ENCODE data around the gene ST14. TPM values are rescaled to one million over a fixed set of nuclear protein-coding genes. Genes with fewer than 3 reads are reported as not detected.

The ST14 gene
- total and polyA plus RNA-seq, 2 donors (not counting 1 experiment from before 2014, with no cell fraction given) = under 0.01 TPM; not detected in 1

DNA sequence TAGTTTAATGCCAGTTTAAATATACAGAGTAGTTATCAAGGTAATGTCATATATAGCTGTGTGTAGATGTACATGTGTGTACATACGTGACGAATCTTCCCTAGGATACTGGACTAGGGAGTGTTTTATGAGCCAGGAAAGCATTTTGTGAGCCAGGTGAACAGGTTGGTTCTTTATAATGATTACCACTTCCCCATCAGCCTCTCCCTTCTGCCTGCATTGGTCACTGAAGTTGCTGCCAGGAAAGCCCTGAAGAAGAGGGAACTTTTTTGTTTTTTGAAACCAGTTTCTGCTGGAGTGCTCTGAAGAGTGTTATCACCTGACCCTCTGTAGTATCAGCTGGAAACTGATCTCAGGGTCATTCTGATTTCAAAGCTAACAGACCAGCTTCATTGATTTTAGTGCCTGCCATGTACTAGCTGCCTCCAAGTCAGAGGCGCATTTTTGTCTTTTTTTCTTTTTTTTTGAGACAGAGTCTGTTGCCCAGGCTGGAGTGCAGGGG lies 14.2 kb upstream of the ST14 start:
- H3K4me1 ChIP-seq (ENCODE audit: control insufficient read depth, extremely low read depth, insufficient read depth, low read length) = peaks cover 2% of the 10 kb centered on the region
- no peak for DNase-seq (ENCODE audit: low read depth in 2 of 2)
- no peaks in the 10 kb centered on the region for H3K27me3 ChIP-seq (ENCODE audit: control insufficient read depth, insufficient read depth, low read length)
- peaks cover 12% of the 10 kb centered on the region for H3K36me3 ChIP-seq (ENCODE audit: control insufficient read depth, insufficient read depth, low read length)
- no peak overlapping the region for H3K27ac ChIP-seq (ENCODE audit: insufficient read depth, low read length)
- H3K4me2 ChIP-seq (ENCODE audit: extremely low read depth, insufficient read depth, low read length) = no peak overlapping the region
- H4K20me1 ChIP-seq (ENCODE audit: control insufficient read depth, extremely low read depth, insufficient read depth, low read length) = no peaks in the 10 kb centered on the region
- no peak overlapping the region for H3K9ac ChIP-seq (ENCODE audit: insufficient read depth, low read length)
- H3K9me3 ChIP-seq (ENCODE audit: control insufficient read depth, insufficient read depth, low read depth, low read length) = no peaks in the 10 kb centered on the region
- H3K79me2 ChIP-seq (ENCODE audit: control insufficient read depth, insufficient read depth, low read length) = no peaks in the 10 kb centered on the region
- H2AFZ ChIP-seq (ENCODE audit: low read length) = no peak overlapping the region
- no peak overlapping the region for H3K4me3 ChIP-seq (replicated peaks in 1 of 4; ENCODE audit: control extremely low read depth in 1 of 4, insufficient read depth in 1 of 4, low read depth in 3 of 4, low read length in 4 of 4)
- TF ChIP-seq EZH2 (IDR thresholded peaks at IDR 0.05; ENCODE audit: low read length, missing control alignments) = no peak
- TF ChIP-seq, protein P1, sequence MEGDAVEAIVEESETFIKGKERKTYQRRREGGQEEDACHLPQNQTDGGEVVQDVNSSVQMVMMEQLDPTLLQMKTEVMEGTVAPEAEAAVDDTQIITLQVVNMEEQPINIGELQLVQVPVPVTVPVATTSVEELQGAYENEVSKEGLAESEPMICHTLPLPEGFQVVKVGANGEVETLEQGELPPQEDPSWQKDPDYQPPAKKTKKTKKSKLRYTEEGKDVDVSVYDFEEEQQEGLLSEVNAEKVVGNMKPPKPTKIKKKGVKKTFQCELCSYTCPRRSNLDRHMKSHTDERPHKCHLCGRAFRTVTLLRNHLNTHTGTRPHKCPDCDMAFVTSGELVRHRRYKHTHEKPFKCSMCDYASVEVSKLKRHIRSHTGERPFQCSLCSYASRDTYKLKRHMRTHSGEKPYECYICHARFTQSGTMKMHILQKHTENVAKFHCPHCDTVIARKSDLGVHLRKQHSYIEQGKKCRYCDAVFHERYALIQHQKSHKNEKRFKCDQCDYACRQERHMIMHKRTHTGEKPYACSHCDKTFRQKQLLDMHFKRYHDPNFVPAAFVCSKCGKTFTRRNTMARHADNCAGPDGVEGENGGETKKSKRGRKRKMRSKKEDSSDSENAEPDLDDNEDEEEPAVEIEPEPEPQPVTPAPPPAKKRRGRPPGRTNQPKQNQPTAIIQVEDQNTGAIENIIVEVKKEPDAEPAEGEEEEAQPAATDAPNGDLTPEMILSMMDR (conservative IDR thresholded peaks at IDR 0.05 in 1 of 2, IDR thresholded peaks at IDR 0.05 in 1 of 2; ENCODE audit: low read depth in 1 of 2, low read length in 2 of 2) = no peak

GRCh38 chr11:130145975-130146776 lies 13.4 kb upstream of the ST14 start:
- peak in 1 of 2 donors; percentile 23 for DNase-seq (ENCODE audit: low read depth in 2 of 2)
- Histone ChIP-seq H3K27ac (ENCODE audit: insufficient read depth, low read length) (no peak overlapping the region), H3K4me1 (ENCODE audit: control insufficient read depth, extremely low read depth, insufficient read depth, low read length) (peaks cover 2% of the 10 kb centered on the region), H3K9me3 (ENCODE audit: control insufficient read depth, insufficient read depth, low read depth, low read length) (no peaks in the 10 kb centered on the region), H3K27me3 (ENCODE audit: control insufficient read depth, insufficient read depth, low read length) (no peaks in the 10 kb centered on the region), H3K9ac (ENCODE audit: insufficient read depth, low read length) (no peak overlapping the region), H3K36me3 (ENCODE audit: control insufficient read depth, insufficient read depth, low read length) (peaks cover 11% of the 10 kb centered on the region), H3K4me3 (replicated peaks in 1 of 4; ENCODE audit: control extremely low read depth in 1 of 4, insufficient read depth in 1 of 4, low read depth in 3 of 4, low read length in 4 of 4) (no peak overlapping the region), H3K4me2 (ENCODE audit: extremely low read depth, insufficient read depth, low read length) (no peak overlapping the region), H4K20me1 (ENCODE audit: control insufficient read depth, extremely low read depth, insufficient read depth, low read length) (no peaks in the 10 kb centered on the region), H2AFZ (ENCODE audit: low read length) (no peak overlapping the region), H3K79me2 (ENCODE audit: control insufficient read depth, insufficient read depth, low read length) (no peaks in the 10 kb centered on the region)
- TF ChIP-seq, protein P1 (conservative IDR thresholded peaks at IDR 0.05 in 1 of 2, IDR thresholded peaks at IDR 0.05 in 1 of 2; ENCODE audit: low read depth in 1 of 2, low read length in 2 of 2) = peak in 1 of 2 donors; percentile 24
- TF ChIP-seq EZH2 (IDR thresholded peaks at IDR 0.05; ENCODE audit: low read length, missing control alignments) = no peak

DNA sequence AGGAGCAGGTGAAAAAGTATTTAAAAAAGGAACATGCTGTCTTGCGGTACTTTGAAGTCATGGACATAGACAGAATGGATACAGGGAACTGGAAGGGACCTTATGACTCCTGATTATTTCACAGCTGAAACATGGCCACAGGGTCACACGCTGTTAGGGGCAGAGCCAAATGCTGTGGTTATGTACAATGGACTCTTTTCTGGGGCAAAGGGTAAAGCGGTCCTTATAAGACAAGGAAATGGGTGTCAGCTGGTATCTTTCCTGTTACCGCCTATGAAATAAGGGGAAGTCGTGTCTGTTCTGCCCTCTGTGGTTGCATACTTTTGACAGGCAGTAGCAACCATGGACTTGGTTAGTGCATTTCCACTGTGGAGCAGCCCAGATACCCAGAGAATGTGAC lies 12.8 kb upstream of the ST14 start:
- DNase-seq (ENCODE audit: low read depth in 2 of 2) = peak in 1 of 2 donors; percentile 29
- Histone ChIP-seq H3K9me3 (ENCODE audit: control insufficient read depth, insufficient read depth, low read depth, low read length) (no peaks in the 10 kb centered on the region), H2AFZ (ENCODE audit: low read length) (no peak overlapping the region), H3K4me2 (ENCODE audit: extremely low read depth, insufficient read depth, low read length) (no peak overlapping the region), H4K20me1 (ENCODE audit: control insufficient read depth, extremely low read depth, insufficient read depth, low read length) (no peaks in the 10 kb centered on the region), H3K4me3 (replicated peaks in 1 of 4; ENCODE audit: control extremely low read depth in 1 of 4, insufficient read depth in 1 of 4, low read depth in 3 of 4, low read length in 4 of 4) (no peak overlapping the region), H3K9ac (ENCODE audit: insufficient read depth, low read length) (no peak overlapping the region), H3K27ac (ENCODE audit: insufficient read depth, low read length) (no peak overlapping the region), H3K4me1 (ENCODE audit: control insufficient read depth, extremely low read depth, insufficient read depth, low read length) (peaks cover 2% of the 10 kb centered on the region), H3K36me3 (ENCODE audit: control insufficient read depth, insufficient read depth, low read length) (peaks cover 8% of the 10 kb centered on the region), H3K27me3 (ENCODE audit: control insufficient read depth, insufficient read depth, low read length) (no peaks in the 10 kb centered on the region), H3K79me2 (ENCODE audit: control insufficient read depth, insufficient read depth, low read length) (no peaks in the 10 kb centered on the region)
- TF ChIP-seq, protein P1 (conservative IDR thresholded peaks at IDR 0.05 in 1 of 2, IDR thresholded peaks at IDR 0.05 in 1 of 2; ENCODE audit: low read depth in 1 of 2, low read length in 2 of 2) = no peak
- no peak for TF ChIP-seq EZH2 (IDR thresholded peaks at IDR 0.05; ENCODE audit: low read length, missing control alignments)

All from fibroblast of lung (primary cell).